Keratinocyte (primary cell): ENCODE measurements around the gene DLL1.

Experiments
- EZH2 ChIP-seq: IDR thresholded peaks from one replicate; pipeline ENCODE4 v1.6.1; 2012; ENCODE audit warnings: inconsistent platforms, mild to moderate bottlenecking, low read length, moderate library complexity
- TF ChIP-seq, protein P1 (sequence below), 3 experiments: IDR thresholded peaks in 1 of 3; conservative IDR thresholded peaks in 1 of 3; optimal IDR thresholded peaks in 1 of 3; 2 replicates in 2 of 3; 3 replicates in 1 of 3; pipeline versions ENCODE3 to v1.5.1; 2011; ENCODE audit warnings: low read length in 3 of 3, mild to moderate bottlenecking in 3 of 3, moderate library complexity in 2 of 3, control low read depth in 1 of 3, inconsistent platforms in 1 of 3; ENCODE audit not compliant: insufficient read depth in 2 of 3; ENCODE audit errors: extremely low read depth in 1 of 3

GRCh38 chr6:170287371-170287876 is 3.5 kb downstream of the DLL1 start:
- TF ChIP-seq, protein P1, sequence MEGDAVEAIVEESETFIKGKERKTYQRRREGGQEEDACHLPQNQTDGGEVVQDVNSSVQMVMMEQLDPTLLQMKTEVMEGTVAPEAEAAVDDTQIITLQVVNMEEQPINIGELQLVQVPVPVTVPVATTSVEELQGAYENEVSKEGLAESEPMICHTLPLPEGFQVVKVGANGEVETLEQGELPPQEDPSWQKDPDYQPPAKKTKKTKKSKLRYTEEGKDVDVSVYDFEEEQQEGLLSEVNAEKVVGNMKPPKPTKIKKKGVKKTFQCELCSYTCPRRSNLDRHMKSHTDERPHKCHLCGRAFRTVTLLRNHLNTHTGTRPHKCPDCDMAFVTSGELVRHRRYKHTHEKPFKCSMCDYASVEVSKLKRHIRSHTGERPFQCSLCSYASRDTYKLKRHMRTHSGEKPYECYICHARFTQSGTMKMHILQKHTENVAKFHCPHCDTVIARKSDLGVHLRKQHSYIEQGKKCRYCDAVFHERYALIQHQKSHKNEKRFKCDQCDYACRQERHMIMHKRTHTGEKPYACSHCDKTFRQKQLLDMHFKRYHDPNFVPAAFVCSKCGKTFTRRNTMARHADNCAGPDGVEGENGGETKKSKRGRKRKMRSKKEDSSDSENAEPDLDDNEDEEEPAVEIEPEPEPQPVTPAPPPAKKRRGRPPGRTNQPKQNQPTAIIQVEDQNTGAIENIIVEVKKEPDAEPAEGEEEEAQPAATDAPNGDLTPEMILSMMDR (optimal IDR thresholded peaks at IDR 0.05 in 1 of 3, IDR thresholded peaks at IDR 0.05 in 1 of 3, conservative IDR thresholded peaks at IDR 0.05 in 1 of 3; ENCODE audit: extremely low read depth in 1 of 3, insufficient read depth in 2 of 3, low read length in 3 of 3) = no peak
- TF ChIP-seq EZH2 = no peak
